Fibroblast of peridontal ligament (primary cell): ENCODE measurements around the gene JAGN1.
A peak's percentile ranks its signal among the peaks of the same experiment; 100 is the strongest.
"Not testable (repeated sequence)": the region's sequence is repeated elsewhere in the genome, so short reads cannot be mapped to it uniquely, and the experiment has no call there.

Experiments used
- DNase-seq: peaks from one replicate; pipeline ENCODE4 v3.0.0-alpha.2; 2010; ENCODE audit errors: extremely low read depth

The JAGN1 gene

GRCh38 chr3:9916734-9917680 lies 26.6 kb downstream of the JAGN1 start, which contains the start of gene IL17RC:
Gene IL17RC (plus strand): TSS chr3:9917098. CDS start chr3:9917316, 218 bp downstream.
- peak; percentile 75 for DNase-seq

- no peak for DNase-seq
Measured at GRCh38 chr3:9917820-9918219, 27.4 kb downstream of the JAGN1 start.

GRCh38 chr3:9918261-9919038 lies 28.0 kb downstream of the JAGN1 start:
- no peak for DNase-seq

- DNase-seq, result no peak
Measured at GRCh38 chr3:9928158-9928557, 37.7 kb downstream of the JAGN1 start.

- no peak for DNase-seq
Measured at GRCh38 chr3:9930804-9931418, 40.5 kb downstream of the JAGN1 start.

GRCh38 chr3:9932535-9932842 lies 42.1 kb downstream of the JAGN1 start:
- DNase-seq, result no peak

- DNase-seq, result no peak
Measured at GRCh38 chr3:9932843-9933560, 42.6 kb downstream of the JAGN1 start.

GRCh38 chr3:9933561-9934234 lies 43.3 kb downstream of the JAGN1 start, which contains the start of gene CRELD1:
Gene CRELD1 (plus strand): TSS chr3:9933834. CDS start chr3:9934439, 605 bp downstream.
- DNase-seq, result peak; percentile 84

- DNase-seq, result no peak
Measured at GRCh38 chr3:9934235-9934621, 43.8 kb downstream of the JAGN1 start.

GRCh38 chr3:9934993-9935392 lies 44.6 kb downstream of the JAGN1 start:
- no peak for DNase-seq

GRCh38 chr3:9935966-9936510 lies 45.6 kb downstream of the JAGN1 start:
- no peak for DNase-seq

- no peak for DNase-seq
Measured at GRCh38 chr3:9937486-9938238, 47.3 kb downstream of the JAGN1 start.

GRCh38 chr3:9938966-9939365 lies 48.6 kb downstream of the JAGN1 start:
- DNase-seq, result no peak

GRCh38 chr3:9939906-9940305 lies 49.5 kb downstream of the JAGN1 start:
- DNase-seq, result not testable (repeated sequence)

GRCh38 chr3:9940746-9941145 lies 50.3 kb downstream of the JAGN1 start:
- DNase-seq, result no peak

- no peak for DNase-seq
Measured at GRCh38 chr3:9942164-9942563, 51.8 kb downstream of the JAGN1 start.

- no peak for DNase-seq
Measured at GRCh38 chr3:9942934-9943690, 52.7 kb downstream of the JAGN1 start.
